ENCODE measurements around the gene GMPPA.

GRCh38 chr2:219496247-219496824 is 2.4 kb upstream of the GMPPA start:
- TF ChIP-seq POLR2A (IDR thresholded peaks at IDR 0.05) (no peak), CTCF (IDR thresholded peaks at IDR 0.05) (no peak)
